Liver (tissue), 9 donors: ENCODE data around the gene EXOC2. TPM values are rescaled to one million over a fixed set of nuclear protein-coding genes. Genes with fewer than 3 reads are reported as not detected.

Source experiments
- DNase-seq: peaks from one replicate; pipeline ENCODE4 v3.0.0-alpha.2; 2017; ENCODE audit warnings: low spot score
- H3K27ac ChIP-seq, 2 donors: one replicate each; pipeline ENCODE4 v1.7.0; 2013; ENCODE audit warnings: inconsistent platforms in 2 of 2, low read length in 2 of 2, control low read depth in 1 of 2, low read depth in 1 of 2, mild to moderate bottlenecking in 1 of 2
- H3K27me3 ChIP-seq, 4 donors: one replicate each; pipeline versions ENCODE4 v1.6.1 to v1.7.0; 2013; ENCODE audit warnings: low read length in 3 of 4, inconsistent platforms in 1 of 4, mild to moderate bottlenecking in 1 of 4, moderate library complexity in 1 of 4; ENCODE audit not compliant: control insufficient read depth in 4 of 4, insufficient read depth in 4 of 4
- H3K36me3 ChIP-seq, 4 donors: one replicate each; pipeline versions ENCODE4 v1.6.1 to v1.7.0; 2013; ENCODE audit warnings: low read length in 3 of 4, mild to moderate bottlenecking in 3 of 4, low read depth in 1 of 4, moderate library complexity in 1 of 4; ENCODE audit not compliant: control insufficient read depth in 4 of 4, insufficient read depth in 3 of 4
- H3K4me1 ChIP-seq, 4 donors: one replicate each; pipeline versions ENCODE4 v1.6.1 to v1.7.0; 2013; ENCODE audit warnings: low read length in 3 of 4, mild to moderate bottlenecking in 3 of 4, moderate library complexity in 1 of 4; ENCODE audit not compliant: control insufficient read depth in 4 of 4, insufficient read depth in 4 of 4
- H3K4me3 ChIP-seq, 3 donors: one replicate each; pipeline versions ENCODE4 v1.6.1 to v1.7.0; 2013; ENCODE audit warnings: low read length in 3 of 3, control low read depth in 1 of 3, low read depth in 1 of 3, mild to moderate bottlenecking in 1 of 3
- H3K9ac ChIP-seq, 2 donors: one replicate each; pipeline ENCODE4 v1.7.0; 2013; ENCODE audit warnings: low read length in 2 of 2, mild to moderate bottlenecking in 2 of 2, moderate library complexity in 2 of 2, control low read depth in 1 of 2, low read depth in 1 of 2
- H3K9me3 ChIP-seq, 4 donors: one replicate each; pipeline versions ENCODE4 v1.6.1 to v1.7.0; 2013; ENCODE audit warnings: low read length in 3 of 4; ENCODE audit not compliant: control insufficient read depth in 4 of 4
- EGR1 ChIP-seq, 2 donors: IDR thresholded peaks; 2 replicates each; pipeline ENCODE4 v1.6.1; 2016 to 2018; ENCODE audit warnings: antibody characterized with exemption in 2 of 2, low read depth in 2 of 2
- FOXA1 ChIP-seq: IDR thresholded peaks from 2 replicates; pipeline ENCODE4 v1.6.1; 2016; ENCODE audit warnings: antibody characterized with exemption
- FOXA2 ChIP-seq: IDR thresholded peaks from 2 replicates; pipeline ENCODE4 v1.6.1; 2016; ENCODE audit warnings: antibody characterized with exemption
- GABPA ChIP-seq, 2 donors: IDR thresholded peaks in 1 of 2; conservative IDR thresholded peaks in 1 of 2; 2 replicates each; pipeline ENCODE4 v1.6.1; 2016; ENCODE audit warnings: antibody characterized with exemption in 2 of 2, mild to moderate bottlenecking in 1 of 2, moderate library complexity in 1 of 2
- HNF4A ChIP-seq, 2 donors: conservative IDR thresholded peaks; 2 replicates each; pipeline ENCODE4 v1.6.1; 2016; ENCODE audit warnings: antibody characterized with exemption in 2 of 2, mild to moderate bottlenecking in 2 of 2
- HNF4G ChIP-seq: IDR thresholded peaks from 2 replicates; pipeline ENCODE4 v1.6.1; 2016; ENCODE audit warnings: antibody characterized with exemption
- JUND ChIP-seq, 2 donors: IDR thresholded peaks; 2 replicates each; pipeline ENCODE4 v1.6.1; 2016; ENCODE audit warnings: antibody characterized with exemption in 2 of 2
- NR2F2 ChIP-seq: IDR thresholded peaks from 2 replicates; pipeline ENCODE4 v1.6.1; 2016; ENCODE audit warnings: antibody characterized with exemption
- RAD21 ChIP-seq, 2 donors: IDR thresholded peaks; 2 replicates each; pipeline ENCODE4 v1.6.1; 2016; ENCODE audit warnings: antibody characterized with exemption in 2 of 2, mild to moderate bottlenecking in 2 of 2
- REST ChIP-seq: IDR thresholded peaks from 2 replicates; pipeline ENCODE4 v1.6.1; 2016; ENCODE audit warnings: antibody characterized with exemption, mild to moderate bottlenecking
- RXRA ChIP-seq, 2 donors: IDR thresholded peaks; 2 replicates each; pipeline ENCODE4 v1.6.1; 2017 to 2018; ENCODE audit warnings: antibody characterized with exemption in 2 of 2, mild to moderate bottlenecking in 1 of 2
- SP1 ChIP-seq: IDR thresholded peaks from 2 replicates; pipeline ENCODE4 v1.6.1; 2018; ENCODE audit warnings: antibody characterized with exemption, mild to moderate bottlenecking
- TAF1 ChIP-seq: conservative IDR thresholded peaks from 2 replicates; pipeline ENCODE4 v1.6.1; 2016; ENCODE audit warnings: antibody characterized with exemption, mild to moderate bottlenecking
- YY1 ChIP-seq: IDR thresholded peaks from 2 replicates; pipeline ENCODE4 v1.6.1; 2016; ENCODE audit warnings: antibody characterized with exemption, mild to moderate bottlenecking
- ZBTB33 ChIP-seq: IDR thresholded peaks from 2 replicates; pipeline ENCODE4 v1.6.1; 2016; ENCODE audit warnings: antibody characterized with exemption
- WGBS: extraction: QIAGEN DNeasy Blood & Tissue Kit; methylation state at CpG from one replicate; pipeline ENCODE4 v1.1.7; 2013; 5-methylcytosine and 5-hydroxymethylcytosine counted together
- polyA plus RNA-seq, 2 donors: library from polyadenylated mRNA; stranded (reverse) in 1 of 2; unstranded in 1 of 2; fragments of 200-250 nt in 1 of 2; fragments of >200 nt in 1 of 2; fragmentation: Nextera tagmentation in 1 of 2; extraction: Ambion mirVana in 1 of 2; gene quantifications; one replicate each; pipeline versions ENCODE4 v1.2.1 to v1.2.3, GENCODE V29; 2013 to 2015
- total RNA-seq, 2 donors: library from RNA; depleted of rRNA; stranded (reverse); fragments of >200 nt; gene quantifications; one replicate each; pipeline ENCODE4 v1.2.3, GENCODE V29; 2014
- TF ChIP-seq, protein P1 (sequence below): IDR thresholded peaks from 2 replicates; pipeline ENCODE4 v1.6.1; 2016; ENCODE audit warnings: antibody characterized with exemption
- TF ChIP-seq, protein P2 (sequence below): IDR thresholded peaks from 2 replicates; pipeline ENCODE4 v1.6.1; 2016; ENCODE audit warnings: antibody characterized with exemption
- TF ChIP-seq, protein P3 (sequence below): fragments of 150-350 bp; IDR thresholded peaks from 2 replicates; pipeline ENCODE4 v1.5.1; 2017; ENCODE audit warnings: improper control_type of control experiment, low read depth, low read length; ENCODE audit not compliant: missing input control
- donor health status: healthy.
- donor health status: healthy.
- donor health status: healthy.
- donor health status: healthy.
- donor health status: healthy.

EXOC2 gene
- total and polyA plus RNA-seq, 4 donors: 6.7 to 15.3 (median 9.2) TPM

DNA sequence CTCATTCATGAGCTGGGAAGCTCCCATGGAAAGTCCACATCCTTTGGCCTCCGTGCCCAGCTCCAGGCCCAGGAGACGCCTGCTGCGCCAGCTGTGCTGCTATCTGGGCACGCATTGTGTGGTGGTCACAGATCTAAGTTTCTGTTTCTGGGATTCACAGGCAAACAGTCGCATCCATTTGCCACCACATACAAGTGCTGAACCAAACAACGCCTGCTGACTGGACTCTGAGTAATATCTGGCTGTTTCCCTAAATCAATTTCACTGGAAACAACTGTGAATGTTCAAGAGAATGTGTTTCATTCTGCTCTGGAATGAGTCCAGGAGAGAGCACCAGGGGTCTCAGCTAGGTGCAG, 255.9 kb downstream of the EXOC2 start:
- Histone ChIP-seq H3K9me3 (no peaks in the 10 kb centered on the region), H3K9ac (no peak overlapping the region), H3K27me3 (no peaks in the 10 kb centered on the region), H3K27ac (no peak overlapping the region), H3K4me3 (no peak overlapping the region), H3K36me3 (no peaks in the 10 kb centered on the region), H3K4me1 (no peaks in the 10 kb centered on the region)
- WGBS: 94% methylated on average over 6 of the region's 6 CpGs
- no peak for DNase-seq
- no peak for TF ChIP-seq RXRA (IDR thresholded peaks at IDR 0.05)
- TF ChIP-seq EGR1 (IDR thresholded peaks at IDR 0.05; ENCODE audit: low read depth in 2 of 2): no peak
- TF ChIP-seq NR2F2: no peak
- TF ChIP-seq YY1: no peak
- TF ChIP-seq, protein P1, sequence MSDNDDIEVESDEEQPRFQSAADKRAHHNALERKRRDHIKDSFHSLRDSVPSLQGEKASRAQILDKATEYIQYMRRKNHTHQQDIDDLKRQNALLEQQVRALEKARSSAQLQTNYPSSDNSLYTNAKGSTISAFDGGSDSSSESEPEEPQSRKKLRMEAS: no peak
- TF ChIP-seq ZBTB33: no peak
- no peak for TF ChIP-seq SP1

- WGBS: 91% methylated on average over 25 of the region's 25 CpGs
- no peak for TF ChIP-seq HNF4A (conservative IDR thresholded peaks at IDR 0.05)
- no peak for TF ChIP-seq RXRA (IDR thresholded peaks at IDR 0.05)
- no peak for TF ChIP-seq HNF4G
- TF ChIP-seq JUND (IDR thresholded peaks at IDR 0.05): no peak
- TF ChIP-seq, protein P2, sequence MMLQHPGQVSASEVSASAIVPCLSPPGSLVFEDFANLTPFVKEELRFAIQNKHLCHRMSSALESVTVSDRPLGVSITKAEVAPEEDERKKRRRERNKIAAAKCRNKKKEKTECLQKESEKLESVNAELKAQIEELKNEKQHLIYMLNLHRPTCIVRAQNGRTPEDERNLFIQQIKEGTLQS: no peak
- TF ChIP-seq, protein P3, sequence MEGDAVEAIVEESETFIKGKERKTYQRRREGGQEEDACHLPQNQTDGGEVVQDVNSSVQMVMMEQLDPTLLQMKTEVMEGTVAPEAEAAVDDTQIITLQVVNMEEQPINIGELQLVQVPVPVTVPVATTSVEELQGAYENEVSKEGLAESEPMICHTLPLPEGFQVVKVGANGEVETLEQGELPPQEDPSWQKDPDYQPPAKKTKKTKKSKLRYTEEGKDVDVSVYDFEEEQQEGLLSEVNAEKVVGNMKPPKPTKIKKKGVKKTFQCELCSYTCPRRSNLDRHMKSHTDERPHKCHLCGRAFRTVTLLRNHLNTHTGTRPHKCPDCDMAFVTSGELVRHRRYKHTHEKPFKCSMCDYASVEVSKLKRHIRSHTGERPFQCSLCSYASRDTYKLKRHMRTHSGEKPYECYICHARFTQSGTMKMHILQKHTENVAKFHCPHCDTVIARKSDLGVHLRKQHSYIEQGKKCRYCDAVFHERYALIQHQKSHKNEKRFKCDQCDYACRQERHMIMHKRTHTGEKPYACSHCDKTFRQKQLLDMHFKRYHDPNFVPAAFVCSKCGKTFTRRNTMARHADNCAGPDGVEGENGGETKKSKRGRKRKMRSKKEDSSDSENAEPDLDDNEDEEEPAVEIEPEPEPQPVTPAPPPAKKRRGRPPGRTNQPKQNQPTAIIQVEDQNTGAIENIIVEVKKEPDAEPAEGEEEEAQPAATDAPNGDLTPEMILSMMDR: no peak
- TF ChIP-seq, protein P1: no peak
- TF ChIP-seq FOXA1: no peak
- no peak for TF ChIP-seq RAD21 (IDR thresholded peaks at IDR 0.05)
- TF ChIP-seq TAF1: no peak
- TF ChIP-seq NR2F2: no peak
- no peak for TF ChIP-seq YY1
- TF ChIP-seq EGR1 (IDR thresholded peaks at IDR 0.05; ENCODE audit: low read depth in 2 of 2): no peak
- TF ChIP-seq SP1: no peak
- no peak for TF ChIP-seq ZBTB33
- no peak for TF ChIP-seq REST
- no peak for TF ChIP-seq FOXA2
- TF ChIP-seq GABPA (IDR thresholded peaks at IDR 0.05 in 1 of 2, conservative IDR thresholded peaks at IDR 0.05 in 1 of 2): no peak
- Histone ChIP-seq H3K4me1 (no peaks in the 10 kb centered on the region), H3K27me3 (no peaks in the 10 kb centered on the region), H3K9ac (no peak overlapping the region), H3K4me3 (no peak overlapping the region), H3K36me3 (no peaks in the 10 kb centered on the region), H3K9me3 (no peaks in the 10 kb centered on the region), H3K27ac (no peak overlapping the region)
- no peak for DNase-seq
Observed at GRCh38 chr6:436308-437036, 256.5 kb downstream of the EXOC2 start.
